GM12878 (cell line): Measurements from ENCODE around the gene DIO1. TPM values are rescaled to one million over a fixed set of nuclear protein-coding genes. Genes with fewer than 3 reads are reported as not detected.
A peak's percentile ranks its signal among the peaks of the same experiment; 100 is the strongest.

Experiments used
- ATAC-seq: fragments of 200-7000 bp; cut with Tn5 transposase; 3 replicates; pipeline ENCODE4 v1.9.1; 2020; ENCODE audit warnings: mild to moderate bottlenecking, moderate library complexity
- BruUV-seq: library from RNA; stranded (reverse); fragments of 400-500 nt; replicated peaks from 2 replicates; lab custom pipeline; 2021; lab: Mats Ljungman, UMichigan
- CTCF ChIA-PET: fragments of 300-600 bp; sonication (Branson Sonifier 250); formaldehyde crosslinking; extraction: SDS; loops from one replicate; lab custom pipeline; 2021; ENCODE audit warnings: inconsistent platforms; lab: Yijun Ruan, JAX
- POLR2A ChIA-PET: fragments of 350-600 bp; formaldehyde crosslinking; extraction: SDS; loops from one replicate; lab custom pipeline; 2021; ENCODE audit warnings: inconsistent platforms; lab: Charles Lee
- RAD21 ChIA-PET: fragments of 300-600 bp; sonication (Branson Sonifier 250); formaldehyde crosslinking; loops from one replicate; lab custom pipeline; 2023; ENCODE audit warnings: antibody characterized with exemption; ENCODE audit not compliant: unreplicated experiment; lab: Charles Lee
- SMC1A ChIA-PET: fragments of 300-600 bp; sonication (Branson Sonifier 250); formaldehyde crosslinking; loops from one replicate; lab custom pipeline; 2023; ENCODE audit not compliant: unreplicated experiment, uncharacterized antibody; lab: Charles Lee
- DNase-seq: peaks from one replicate; pipeline ENCODE4 v3.0.0-alpha.2; 2011; ENCODE audit warnings: low read depth, low spot score
- FAIRE-seq: peaks from 3 replicates; lab custom pipeline; 2011; peaks lifted over from hg19 to GRCh38; lab: Jason Lieb, UNC
- H2AFZ ChIP-seq: 2 replicates; pipeline ENCODE4 v1.6.0; 2011; ENCODE audit warnings: low read depth, low read length, control low read depth; ENCODE audit not compliant: control insufficient read depth
- H3K27ac ChIP-seq: 2 replicates; pipeline ENCODE4 v1.5.1; 2011; ENCODE audit warnings: control low read depth; ENCODE audit not compliant: control insufficient read depth, insufficient read depth
- H3K27me3 ChIP-seq, 2 experiments: replicated peaks in 1 of 2; 2 replicates each; pipeline versions ENCODE4 v1.6.0 to v1.6.1; 2011; ENCODE audit warnings: low read length in 1 of 2; ENCODE audit not compliant: control insufficient read depth in 2 of 2, insufficient read depth in 2 of 2
- H3K36me3 ChIP-seq, 2 experiments: 2 replicates each; pipeline ENCODE4 v1.5.1; 2011; ENCODE audit warnings: low read length in 1 of 2; ENCODE audit not compliant: control insufficient read depth in 2 of 2, insufficient read depth in 2 of 2
- H3K4me1 ChIP-seq: 2 replicates; pipeline ENCODE4 v1.6.1; 2011; ENCODE audit warnings: mild to moderate bottlenecking, low read length, moderate library complexity, mixed read lengths; ENCODE audit not compliant: control insufficient read depth, insufficient read depth
- H3K4me2 ChIP-seq: 2 replicates; pipeline ENCODE4 v1.6.0; 2011; ENCODE audit warnings: control low read depth; ENCODE audit not compliant: control insufficient read depth, insufficient read depth
- H3K4me3 ChIP-seq: fragments of 200-600 bp; sonication (generic); 2 replicates; pipeline ENCODE4 v1.5.1; 2016
- H3K79me2 ChIP-seq: 2 replicates; pipeline ENCODE4 v1.6.0; 2011; ENCODE audit warnings: low read length; ENCODE audit not compliant: control insufficient read depth, insufficient read depth
- H3K9ac ChIP-seq: 2 replicates; pipeline ENCODE4 v1.8.0; 2011; ENCODE audit warnings: low read length, control low read depth, mixed read lengths; ENCODE audit not compliant: control insufficient read depth, insufficient read depth
- H3K9me3 ChIP-seq: replicated peaks from 3 replicates; pipeline ENCODE4 v1.5.1; 2011; ENCODE audit warnings: mild to moderate bottlenecking, low read length; ENCODE audit not compliant: control insufficient read depth, insufficient read depth
- H4K20me1 ChIP-seq: 2 replicates; pipeline ENCODE4 v1.6.0; 2011; ENCODE audit not compliant: control insufficient read depth, insufficient read depth
- CTCF ChIP-seq, 3 experiments: IDR thresholded peaks in 2 of 3; conservative IDR thresholded peaks in 1 of 3; 2 replicates each; pipeline ENCODE4 v1.5.1; 2011; ENCODE audit warnings: low read depth in 3 of 3, low read length in 3 of 3, mild to moderate bottlenecking in 3 of 3, control low read depth in 2 of 3, moderate library complexity in 2 of 3, inconsistent platforms in 1 of 3, mixed read lengths in 1 of 3; ENCODE audit not compliant: control insufficient read depth in 2 of 3, insufficient read depth in 1 of 3; ENCODE audit errors: extremely low read depth in 1 of 3
- JUND ChIP-seq: IDR thresholded peaks from 2 replicates; pipeline ENCODE4 v1.6.1; 2012; ENCODE audit warnings: low read depth, mild to moderate bottlenecking, low read length, improper control_type of control experiment, moderate library complexity
- NR2F1 ChIP-seq: fragments of 450-650 bp; conservative IDR thresholded peaks from 2 replicates; pipeline ENCODE4 v1.6.1; 2017; ENCODE audit warnings: mild to moderate bottlenecking
- RAD21 ChIP-seq: IDR thresholded peaks from 2 replicates; pipeline ENCODE4 v1.6.1; 2011; ENCODE audit warnings: mild to moderate bottlenecking, low read depth, low read length, moderate library complexity; ENCODE audit not compliant: insufficient read depth
- WRNIP1 ChIP-seq: IDR thresholded peaks from 2 replicates; pipeline ENCODE4 v1.6.1; 2011; ENCODE audit warnings: low read depth, low read length, improper control_type of control experiment, borderline replicate concordance
- WGBS: methylation state at CpG from one replicate; pipeline ENCODE4 v1.1.6; 2016; ENCODE audit warnings: low lambda C conversion rate; ENCODE audit not compliant: insufficient replicate concordance, insufficient coverage; ENCODE audit errors: missing lambda C conversion rate; 5-methylcytosine and 5-hydroxymethylcytosine counted together
- in situ Hi-C: fragments of 300-500 bp; cut with MboI; formaldehyde crosslinking; loops from 9 replicates; pipeline ENCODE4 v1.14.3; 2018; ENCODE audit warnings: mixed read lengths
- intact Hi-C: fragments of 100-400 bp; cut with micrococcal nuclease; formaldehyde crosslinking; loops from one replicate; pipeline ENCODE4 v1.14.2; 2022; ENCODE audit not compliant: unreplicated experiment
- polyA plus RNA-seq, 11 experiments: library from polyadenylated mRNA; depleted of rRNA in 4 of 11; unstranded in 6 of 11; stranded (reverse) in 5 of 11; fragments of >200 nt; fragmentation: Nextera tagmentation in 4 of 11; fragmentation: Illumina TruSeq in 1 of 11; extraction: Ambion mirVana in 4 of 11; extraction: Trizol in 1 of 11; gene quantifications; 1 replicate in 1 of 11; 2 replicates in 10 of 11; pipeline versions ENCODE4 v1.2.1 to v1.2.3, GENCODE V29; 2011 to 2016; ENCODE audit warnings: inconsistent platforms in 2 of 11, missing spikeins in 2 of 11, low read depth in 1 of 11
- total RNA-seq, 4 experiments: library from RNA; depleted of rRNA in 3 of 4; stranded (reverse); fragments of >200 nt in 3 of 4; fragmentation: Illumina TruSeq in 1 of 4; extraction: Trizol in 1 of 4; gene quantifications; 2 replicates each; pipeline versions ENCODE4 v1.2.1 to v1.2.3, GENCODE V29; 2013 to 2021

The DIO1 gene
- total and polyA plus RNA-seq, 10 of the 15 experiments (the other 5 are each of a cell fraction or from before 2014, with no cell fraction given): 0.11 to 0.26 (median 0.12) TPM; not detected in 6

- ChIA-PET RAD21 (interaction anchor here (0.8 to 2.8 kb wide), 3 partner anchors 28 to 45 kb away, joined by 3 to 6 read pairs (median 4); no protein-coding TSS in a partner anchor), CTCF (interaction anchor here (0.7 to 1.7 kb wide), 7 partner anchors 18 to 101 kb away, joined by 3 to 6 read pairs (median 3); no protein-coding TSS in a partner anchor), SMC1A (interaction anchor here (1.2 to 2.7 kb wide), 5 partner anchors 11 to 52 kb away, joined by 3 to 13 read pairs (median 5); no protein-coding TSS in a partner anchor), POLR2A (no interaction called here)
- Histone ChIP-seq H3K27ac (no peak overlapping the region), H3K4me1 (no peaks in the 10 kb centered on the region), H3K36me3 (peaks cover 0 to 9% of the 10 kb centered on the region in 2 experiments; a peak in 1 of 4 replicates), H3K9me3 (no peaks in the 10 kb centered on the region), H3K9ac (no peak overlapping the region), H3K27me3 (no peaks in the 10 kb centered on the region), H3K4me2 (no peak overlapping the region), H3K4me3 (no peak overlapping the region), H2AFZ (no peak overlapping the region), H4K20me1 (no peaks in the 10 kb centered on the region), H3K79me2 (no peaks in the 10 kb centered on the region)
- no peak for TF ChIP-seq NR2F1
- peak; percentile 2; the same call in 1 of the 2 replicates for TF ChIP-seq RAD21
- TF ChIP-seq JUND: no peak
- TF ChIP-seq CTCF (IDR thresholded peaks at IDR 0.05 in 2 of 3, conservative IDR thresholded peaks at IDR 0.05 in 1 of 3; ENCODE audit: control insufficient read depth in 2 of 3, extremely low read depth in 1 of 3, insufficient read depth in 1 of 3, low read depth in 3 of 3, low read length in 3 of 3): peak in 1 of 3 experiments; percentile 18; a peak in 1 of 6 replicates
- no peak for TF ChIP-seq WRNIP1
- WGBS: 100% methylated on average over 5 of the region's 5 CpGs
- DNase-seq: no peak
- no TSS peak for BruUV-seq
- ATAC-seq: no peak
- intact Hi-C loops (no loop called here), in situ Hi-C loops (no loop called here)
- FAIRE-seq: no peak
Measured at GRCh38 chr1:53913352-53914033, 19.5 kb downstream of the DIO1 start.
